ENCODE results near the gene SGMS2. TPM values are rescaled to one million over a fixed set of nuclear protein-coding genes. Genes with fewer than 3 reads are reported as not detected.

SGMS2 gene
- polyA plus RNA-seq, 4 donors, result 8.1 to 24.9 (median 16.6) TPM

Other genes with a start within 250 kb of the SGMS2 start
- 10 to 100 TPM; 15.4 to 45.0 (median 21.8) TPM for gene PAPSS1, start 104.7 kb upstream of the SGMS2 start, polyA plus RNA-seq
- 10 to 100 TPM in 1 of 4 donors, 1 to 10 TPM in 1, under 1 TPM in 2; 0.45 to 16.1 (median 1.8) TPM for gene CYP2U1, start 106.6 kb downstream of the SGMS2 start, polyA plus RNA-seq
- 100 to 1,000 TPM in 3 of 4 donors, 10 to 100 TPM in 1; 81.9 to 389 (median 139) TPM for gene HADH, start 165.0 kb downstream of the SGMS2 start, polyA plus RNA-seq

Data from small intestine (tissue), 4 donors.